Body of pancreas (tissue), 4 donors: ENCODE results near the gene GNA15.

ENCODE experiments used
- CTCF ChIP-seq, 7 experiments: fragments of 450-650 bp in 4 of 7; fragments of 200-600 bp in 3 of 7; sonication (generic) in 3 of 7; IDR thresholded peaks; one replicate each; pipeline ENCODE4 v1.5.1; 2016 to 2019; ENCODE audit warnings: antibody characterized with exemption in 7 of 7
- POLR2A ChIP-seq, 3 donors: fragments of 450-650 bp; IDR thresholded peaks; one replicate each; pipeline ENCODE4 v1.6.1; 2016; ENCODE audit warnings: antibody characterized with exemption in 3 of 3, mild to moderate bottlenecking in 2 of 3

DNA sequence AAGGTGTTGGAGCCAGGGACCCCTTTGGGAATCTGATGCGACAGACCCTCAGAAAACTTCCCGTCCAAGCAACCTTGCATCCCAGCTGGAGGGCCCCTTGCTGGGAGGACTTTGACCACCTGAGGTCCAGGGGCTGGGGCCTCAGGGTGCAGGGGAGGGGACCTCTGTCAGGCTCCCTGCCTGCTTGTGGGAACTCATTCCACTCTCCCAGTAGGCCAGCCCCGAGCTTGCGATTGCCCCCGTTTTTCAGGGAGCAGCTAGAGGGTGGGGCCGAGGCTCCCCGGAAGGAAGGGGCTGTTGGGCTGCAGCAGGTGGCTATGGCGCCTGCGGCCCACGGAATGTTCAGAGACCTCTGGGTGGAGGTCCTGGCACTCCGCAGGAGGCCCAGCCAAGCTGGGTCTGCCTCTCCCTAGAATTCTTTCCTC, 38.9 kb upstream of the GNA15 start:
- TF ChIP-seq CTCF (IDR thresholded peaks at IDR 0.05) (no peak), POLR2A (IDR thresholded peaks at IDR 0.05) (no peak)
